ENCODE measurements around the gene PRDX5. TPM values are rescaled to one million over a fixed set of nuclear protein-coding genes. Genes with fewer than 3 reads are reported as not detected.
A peak's percentile ranks its signal among the peaks of the same experiment; 100 is the strongest.

Gene PRDX5
- total RNA-seq, 2 donors from 2014 or later: 108 to 224 TPM

- no peak for TF ChIP-seq CTCF (IDR thresholded peaks at IDR 0.05)
- no peak for TF ChIP-seq POLR2A (IDR thresholded peaks at IDR 0.05)
- DNase-seq: no peak
- H3K36me3 ChIP-seq (replicated peaks in 1 of 2; ENCODE audit: insufficient read depth in 1 of 2, low read depth in 2 of 2): no peaks in the 10 kb centered on the region
- no peak overlapping the region for H3K27ac ChIP-seq
- no peak overlapping the region for H3K4me3 ChIP-seq
- H3K9me3 ChIP-seq: no peaks in the 10 kb centered on the region
- 54 to 59% methylated on average over 4 to 10 of the region's 10 CpGs for WGBS, 2 donors
- ATAC-seq: no peak
- peaks cover 27% of the 10 kb centered on the region for H3K4me1 ChIP-seq
- intact Hi-C loops (cut with DNase I): no loop called here
- H3K27me3 ChIP-seq: peaks cover 0 to 21% of the 10 kb centered on the region in 2 donors
Measured at GRCh38 chr11:64290352-64291261, 27.3 kb upstream of the PRDX5 start.

GRCh38 chr11:64291262-64291751, 26.6 kb upstream of the PRDX5 start, which contains the start of gene KCNK4:
KCNK4 (plus strand) TSS chr11:64291302; CDS start chr11:64293019, 1,717 bp downstream.
- no peak for TF ChIP-seq POLR2A (IDR thresholded peaks at IDR 0.05)
- no peak for TF ChIP-seq CTCF (IDR thresholded peaks at IDR 0.05)
- DNase-seq: no peak
- Histone ChIP-seq H3K27me3 (peaks cover 0 to 21% of the 10 kb centered on the region in 2 donors), H3K36me3 (replicated peaks in 1 of 2; ENCODE audit: insufficient read depth in 1 of 2, low read depth in 2 of 2) (no peaks in the 10 kb centered on the region), H3K27ac (no peak within 1 kb of the TSS), H3K4me3 (no peak within 1 kb of the TSS), H3K4me1 (peaks cover 22% of the 10 kb centered on the region), H3K9me3 (no peaks in the 10 kb centered on the region)
- WGBS, 2 donors: 10% methylated on average over 27 of the region's 45 CpGs; no CpG with 5 or more reads in 1 of the 2 donors
- no peak for ATAC-seq
- intact Hi-C loops (cut with DNase I): no loop called here

GRCh38 chr11:64291752-64292459, 26.0 kb upstream of the PRDX5 start:
- H3K9me3 ChIP-seq: no peaks in the 10 kb centered on the region
- no peak overlapping the region for H3K4me3 ChIP-seq
- no peak overlapping the region for H3K27ac ChIP-seq
- intact Hi-C loops (cut with DNase I): no loop called here
- WGBS, 2 donors: 1 to 6% methylated on average over 7 to 96 of the region's 96 CpGs
- peaks cover 0 to 25% of the 10 kb centered on the region in 2 donors for H3K27me3 ChIP-seq
- peak; percentile 23 for ATAC-seq
- peaks cover 16% of the 10 kb centered on the region for H3K4me1 ChIP-seq
- no peaks in the 10 kb centered on the region for H3K36me3 ChIP-seq (replicated peaks in 1 of 2; ENCODE audit: insufficient read depth in 1 of 2, low read depth in 2 of 2)
- no peak for DNase-seq
- TF ChIP-seq CTCF (IDR thresholded peaks at IDR 0.05) (no peak), POLR2A (IDR thresholded peaks at IDR 0.05) (no peak)

- Histone ChIP-seq H3K27me3 (peaks cover 0 to 33% of the 10 kb centered on the region in 2 donors), H3K4me1 (peaks cover 16% of the 10 kb centered on the region), H3K36me3 (replicated peaks in 1 of 2; ENCODE audit: insufficient read depth in 1 of 2, low read depth in 2 of 2) (no peaks in the 10 kb centered on the region), H3K4me3 (no peak overlapping the region), H3K9me3 (no peaks in the 10 kb centered on the region), H3K27ac (no peak overlapping the region)
- intact Hi-C loops (cut with DNase I): no loop called here
- DNase-seq (no peak), ATAC-seq (no peak)
- 36% methylated on average over 31 to 36 of the region's 42 CpGs for WGBS, 2 donors
- no peak for TF ChIP-seq CTCF (IDR thresholded peaks at IDR 0.05)
Measured at GRCh38 chr11:64292460-64293254, 25.3 kb upstream of the PRDX5 start.
